Measurements from ENCODE around the gene GFOD1. TPM values are rescaled to one million over a fixed set of nuclear protein-coding genes. Genes with fewer than 3 reads are reported as not detected.

The GFOD1 gene
- total and polyA plus RNA-seq, 7 donors = 2.3 to 18.3 (median 13.3) TPM

DNA sequence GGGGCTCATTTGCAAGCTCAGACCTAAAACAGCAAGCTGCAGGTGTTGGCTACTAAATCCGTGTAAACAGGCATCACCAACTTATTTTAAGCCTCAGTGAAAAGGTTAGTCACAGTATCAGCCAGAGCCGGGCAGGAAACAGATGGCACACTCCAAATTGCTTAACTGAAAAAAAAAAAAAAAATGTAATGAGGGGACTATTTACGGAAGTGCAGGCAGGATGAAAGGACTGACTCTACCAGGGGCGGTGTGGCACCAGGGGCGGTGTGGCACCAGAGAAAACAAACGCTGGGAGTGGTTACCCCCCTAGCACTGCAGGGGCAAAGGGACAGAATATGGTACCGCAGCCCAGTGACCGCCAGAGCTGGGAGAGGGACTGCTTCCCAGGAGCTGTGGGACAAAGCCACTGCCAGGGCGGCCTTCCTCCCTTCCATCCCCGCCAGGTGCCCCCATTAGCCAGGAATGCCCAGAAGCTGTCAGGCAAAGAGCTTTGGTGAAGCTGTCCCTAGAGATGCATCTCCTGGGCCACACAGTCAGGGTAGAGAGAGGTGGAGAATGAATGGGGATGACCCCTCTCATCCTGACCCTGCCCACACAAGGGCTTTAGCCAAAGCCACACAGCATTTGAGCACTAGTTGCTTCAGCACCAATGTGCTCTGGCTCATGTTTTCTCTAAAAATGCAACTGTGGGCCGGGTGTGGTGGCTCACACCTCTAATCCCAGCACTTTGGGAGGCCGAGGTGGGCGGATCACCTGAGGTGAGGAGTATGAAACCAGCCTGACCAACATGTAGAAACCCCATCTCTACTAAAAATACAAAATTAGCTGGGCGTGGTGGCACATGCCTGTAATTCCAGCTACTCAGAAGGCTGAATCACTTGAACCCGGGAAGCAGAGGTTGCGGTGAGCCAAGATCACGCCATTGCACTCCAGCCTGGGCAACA, 39.6 kb upstream of the GFOD1 start:
- peak; percentile 14 to 52 (median 30) for TF ChIP-seq POLR2AphosphoS5 (IDR thresholded peaks at IDR 0.05)
- peak in 2 of 4 donors; percentile 25 to 56 for TF ChIP-seq EP300 (IDR thresholded peaks at IDR 0.05)
- TF ChIP-seq, protein P1, sequence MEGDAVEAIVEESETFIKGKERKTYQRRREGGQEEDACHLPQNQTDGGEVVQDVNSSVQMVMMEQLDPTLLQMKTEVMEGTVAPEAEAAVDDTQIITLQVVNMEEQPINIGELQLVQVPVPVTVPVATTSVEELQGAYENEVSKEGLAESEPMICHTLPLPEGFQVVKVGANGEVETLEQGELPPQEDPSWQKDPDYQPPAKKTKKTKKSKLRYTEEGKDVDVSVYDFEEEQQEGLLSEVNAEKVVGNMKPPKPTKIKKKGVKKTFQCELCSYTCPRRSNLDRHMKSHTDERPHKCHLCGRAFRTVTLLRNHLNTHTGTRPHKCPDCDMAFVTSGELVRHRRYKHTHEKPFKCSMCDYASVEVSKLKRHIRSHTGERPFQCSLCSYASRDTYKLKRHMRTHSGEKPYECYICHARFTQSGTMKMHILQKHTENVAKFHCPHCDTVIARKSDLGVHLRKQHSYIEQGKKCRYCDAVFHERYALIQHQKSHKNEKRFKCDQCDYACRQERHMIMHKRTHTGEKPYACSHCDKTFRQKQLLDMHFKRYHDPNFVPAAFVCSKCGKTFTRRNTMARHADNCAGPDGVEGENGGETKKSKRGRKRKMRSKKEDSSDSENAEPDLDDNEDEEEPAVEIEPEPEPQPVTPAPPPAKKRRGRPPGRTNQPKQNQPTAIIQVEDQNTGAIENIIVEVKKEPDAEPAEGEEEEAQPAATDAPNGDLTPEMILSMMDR (IDR thresholded peaks at IDR 0.05) = no peak
- TF ChIP-seq POLR2A (IDR thresholded peaks at IDR 0.05) = no peak
- no peaks in the 10 kb centered on the region for H3K27me3 ChIP-seq
- intact Hi-C loops (cut with DNase I) = no loop called here
- no peaks in the 10 kb centered on the region for H3K4me1 ChIP-seq
- no peaks in the 10 kb centered on the region for H3K9me3 ChIP-seq
- WGBS, 2 donors = 41 to 50% methylated on average over 17 of the region's 17 CpGs
- no peaks in the 10 kb centered on the region for H3K36me3 ChIP-seq
- DNase-seq = peak; percentile 70
- H3K27ac ChIP-seq = peak overlapping the region; percentile 42 to 64 (median 52)
- no peak overlapping the region for H3K4me3 ChIP-seq

DNA sequence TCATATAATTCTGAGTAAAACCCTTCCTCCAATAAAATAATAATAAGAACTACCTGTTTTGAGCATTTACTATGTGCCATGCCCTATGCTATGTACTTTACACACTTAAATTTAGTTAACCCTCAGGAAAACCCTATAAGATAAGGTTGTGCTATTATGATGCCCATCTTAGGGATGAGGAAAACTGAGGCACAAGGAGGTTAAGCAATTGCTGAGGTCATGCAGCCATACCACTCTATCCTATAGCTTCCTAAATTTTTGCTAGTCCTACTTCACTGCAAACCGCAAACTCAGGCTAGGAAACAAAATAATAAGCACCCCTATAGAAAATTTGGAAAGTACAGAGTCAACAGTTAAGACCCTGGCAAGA, 38.9 kb upstream of the GFOD1 start:
- no peak for DNase-seq
- WGBS, 2 donors = 59 to 76% methylated on average over 1 of the region's 1 CpG
- peak overlapping the region in 1 of 4 donors; percentile 49 for H3K27ac ChIP-seq
- H3K27me3 ChIP-seq = no peaks in the 10 kb centered on the region
- H3K9me3 ChIP-seq = no peaks in the 10 kb centered on the region
- intact Hi-C loops (cut with DNase I) = no loop called here
- H3K4me3 ChIP-seq = no peak overlapping the region
- H3K4me1 ChIP-seq = no peaks in the 10 kb centered on the region
- no peaks in the 10 kb centered on the region for H3K36me3 ChIP-seq
- no peak for TF ChIP-seq POLR2AphosphoS5 (IDR thresholded peaks at IDR 0.05)
- TF ChIP-seq, protein P1 (IDR thresholded peaks at IDR 0.05) = no peak
- no peak for TF ChIP-seq POLR2A (IDR thresholded peaks at IDR 0.05)
- TF ChIP-seq EP300 (IDR thresholded peaks at IDR 0.05) = no peak

DNA sequence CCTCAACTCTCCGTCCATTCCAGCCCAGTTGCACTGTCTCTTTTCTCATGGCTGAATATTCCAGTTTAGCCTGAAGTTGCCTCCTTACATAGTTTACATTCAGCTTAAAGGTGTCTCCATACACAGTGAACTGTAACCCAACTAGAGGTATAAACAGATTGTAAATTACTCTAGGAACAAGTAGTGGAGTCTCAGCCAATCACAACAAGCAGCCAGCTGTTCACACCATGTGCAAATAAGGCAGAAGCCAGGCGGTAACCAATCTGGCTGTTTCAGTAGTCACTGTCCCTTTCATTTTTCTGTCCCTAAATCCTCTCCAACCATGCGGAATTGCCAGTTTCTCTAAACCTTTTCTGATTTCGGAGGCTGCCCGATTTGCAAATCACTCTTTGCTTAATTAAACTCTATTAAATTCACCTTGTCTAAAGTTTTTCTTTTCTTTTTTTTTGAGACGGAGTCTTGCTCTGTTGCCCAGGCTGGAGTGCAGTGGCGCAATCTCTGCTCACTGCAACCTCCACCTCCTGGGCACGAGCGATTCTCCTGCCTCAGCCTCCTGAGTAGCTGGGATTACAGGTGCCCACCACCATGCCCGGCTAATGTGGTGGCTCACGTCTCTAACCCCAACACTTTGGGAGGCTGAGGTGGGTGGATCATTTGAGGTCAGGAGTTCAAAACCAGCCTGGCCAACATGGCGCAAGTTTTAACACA, 37.6 kb upstream of the GFOD1 start:
- Histone ChIP-seq H3K36me3 (no peaks in the 10 kb centered on the region), H3K27me3 (no peaks in the 10 kb centered on the region), H3K27ac (no peak overlapping the region), H3K9me3 (no peaks in the 10 kb centered on the region), H3K4me3 (no peak overlapping the region), H3K4me1 (no peaks in the 10 kb centered on the region)
- intact Hi-C loops (cut with DNase I) = no loop called here
- 80 to 89% methylated on average over 12 of the region's 12 CpGs for WGBS, 2 donors
- no peak for DNase-seq
- TF ChIP-seq, protein P1 (IDR thresholded peaks at IDR 0.05) = no peak
- TF ChIP-seq EP300 (IDR thresholded peaks at IDR 0.05) (no peak), POLR2AphosphoS5 (IDR thresholded peaks at IDR 0.05) (no peak), POLR2A (IDR thresholded peaks at IDR 0.05) (no peak)

DNA sequence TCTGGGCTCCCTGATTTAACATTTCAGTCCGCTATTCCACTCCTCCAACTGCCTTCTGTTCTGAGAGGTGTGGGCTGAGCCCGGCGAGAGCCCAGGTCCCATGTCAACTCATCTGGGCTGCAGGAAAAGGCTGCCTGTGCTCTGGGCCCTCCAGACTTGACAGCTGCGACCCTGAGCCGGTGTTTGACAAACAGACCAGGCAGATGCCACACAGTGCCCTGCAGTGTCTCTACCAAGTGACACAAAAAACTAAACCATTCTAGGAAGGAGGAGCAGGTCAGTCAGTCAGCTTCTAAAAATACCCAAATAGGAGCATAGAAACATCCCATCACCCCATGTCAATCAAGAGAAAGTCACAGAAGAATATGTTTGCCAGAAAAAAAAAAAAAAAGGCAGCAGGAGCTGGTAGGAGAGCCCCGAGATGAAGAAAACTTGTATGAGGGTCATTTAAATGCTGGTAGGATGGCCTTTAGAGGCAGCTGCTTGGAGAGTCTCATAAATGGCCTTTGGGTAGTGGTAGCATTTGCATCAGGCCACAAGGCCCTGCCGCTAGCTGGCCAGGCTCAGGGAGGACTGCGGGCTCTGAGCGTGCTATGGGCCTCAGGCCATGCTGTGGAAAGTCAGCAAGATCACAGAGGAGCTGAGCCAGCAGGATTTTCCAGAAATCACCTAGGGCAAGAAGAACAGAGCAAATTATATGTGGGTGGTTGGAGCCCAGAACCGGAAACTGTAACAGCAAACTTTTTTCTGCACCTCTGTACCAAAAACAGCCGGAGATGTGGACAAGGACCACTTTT, 36.6 kb upstream of the GFOD1 start:
- Histone ChIP-seq H3K27me3 (no peaks in the 10 kb centered on the region), H3K36me3 (no peaks in the 10 kb centered on the region), H3K4me1 (no peaks in the 10 kb centered on the region), H3K27ac (no peak overlapping the region), H3K9me3 (no peaks in the 10 kb centered on the region), H3K4me3 (no peak overlapping the region)
- no peak for TF ChIP-seq EP300 (IDR thresholded peaks at IDR 0.05)
- TF ChIP-seq POLR2A (IDR thresholded peaks at IDR 0.05) = no peak
- TF ChIP-seq, protein P1 (IDR thresholded peaks at IDR 0.05) = no peak
- WGBS, 2 donors = 84 to 86% methylated on average over 11 of the region's 11 CpGs
- DNase-seq = no peak
- intact Hi-C loops (cut with DNase I) = no loop called here

Data from sigmoid colon (tissue), 7 donors.